Breast epithelium (tissue), 4 donors: Measurements from ENCODE around the gene GIPC1. TPM values are rescaled to one million over a fixed set of nuclear protein-coding genes. Genes with fewer than 3 reads are reported as not detected.

ENCODE experiments used
- DNase-seq, 2 donors: peaks; one replicate each; pipeline ENCODE4 v3.0.0-alpha.2; 2019; ENCODE audit warnings: low spot score in 2 of 2
- H3K27ac ChIP-seq, 2 donors: fragments of 200-600 bp; sonication (generic) in 1 of 2; one replicate each; pipeline ENCODE4 v1.5.1; 2016 to 2019; ENCODE audit warnings: mild to moderate bottlenecking in 1 of 2
- H3K27me3 ChIP-seq, 2 donors: fragments of 200-600 bp; sonication (generic) in 1 of 2; one replicate each; pipeline versions ENCODE4 v1.5.1 to v1.6.0; 2017 to 2019; ENCODE audit warnings: control low read depth in 1 of 2, mild to moderate bottlenecking in 1 of 2
- H3K36me3 ChIP-seq: fragments of 200-600 bp; one replicate; pipeline ENCODE4 v1.5.1; 2019
- H3K4me1 ChIP-seq, 2 donors: fragments of 200-600 bp; sonication (generic); one replicate each; pipeline ENCODE4 v1.5.1; 2016 to 2019; ENCODE audit warnings: control low read depth in 1 of 2
- H3K4me3 ChIP-seq, 3 donors: fragments of 200-600 bp; sonication (generic); 1 replicate in 2 of 3; 2 replicates in 1 of 3; pipeline ENCODE4 v1.5.1; 2016 to 2019; ENCODE audit warnings: mild to moderate bottlenecking in 3 of 3, moderate library complexity in 2 of 3
- H3K9me3 ChIP-seq, 2 donors: fragments of 200-600 bp; sonication (generic) in 1 of 2; one replicate each; pipeline ENCODE4 v1.5.1; 2016 to 2019; ENCODE audit warnings: control low read depth in 1 of 2
- POLR2A ChIP-seq: fragments of 450-650 bp; IDR thresholded peaks from one replicate; pipeline ENCODE4 v1.6.1; 2016; ENCODE audit warnings: antibody characterized with exemption, mild to moderate bottlenecking, moderate library complexity
- POLR2AphosphoS5 ChIP-seq, 3 donors: sonication (generic); formaldehyde crosslinking; IDR thresholded peaks; one replicate each; pipeline ENCODE4 v1.6.1; 2017; ENCODE audit warnings: antibody characterized with exemption in 3 of 3
- intact Hi-C: fragments of 100-400 bp; cut with DNase I; formaldehyde crosslinking; loops from one replicate; pipeline ENCODE4 v1.15.1; 2023; ENCODE audit warnings: low total_unique reads
- total RNA-seq, 3 donors: library from RNA; depleted of rRNA; stranded (reverse); fragments of >200 nt; gene quantifications; one replicate each; pipeline ENCODE4 v1.1.0, GENCODE V29; 2016
- TF ChIP-seq, protein P1 (sequence below), 3 donors: fragments of 450-650 bp; IDR thresholded peaks; one replicate each; pipeline ENCODE4 v1.5.1; 2016 to 2017; ENCODE audit warnings: antibody characterized with exemption in 3 of 3, mild to moderate bottlenecking in 3 of 3, moderate library complexity in 3 of 3

Gene GIPC1
- total RNA-seq, 3 donors from 2014 or later: 48.8 to 79.0 (median 72.0) TPM

DNA sequence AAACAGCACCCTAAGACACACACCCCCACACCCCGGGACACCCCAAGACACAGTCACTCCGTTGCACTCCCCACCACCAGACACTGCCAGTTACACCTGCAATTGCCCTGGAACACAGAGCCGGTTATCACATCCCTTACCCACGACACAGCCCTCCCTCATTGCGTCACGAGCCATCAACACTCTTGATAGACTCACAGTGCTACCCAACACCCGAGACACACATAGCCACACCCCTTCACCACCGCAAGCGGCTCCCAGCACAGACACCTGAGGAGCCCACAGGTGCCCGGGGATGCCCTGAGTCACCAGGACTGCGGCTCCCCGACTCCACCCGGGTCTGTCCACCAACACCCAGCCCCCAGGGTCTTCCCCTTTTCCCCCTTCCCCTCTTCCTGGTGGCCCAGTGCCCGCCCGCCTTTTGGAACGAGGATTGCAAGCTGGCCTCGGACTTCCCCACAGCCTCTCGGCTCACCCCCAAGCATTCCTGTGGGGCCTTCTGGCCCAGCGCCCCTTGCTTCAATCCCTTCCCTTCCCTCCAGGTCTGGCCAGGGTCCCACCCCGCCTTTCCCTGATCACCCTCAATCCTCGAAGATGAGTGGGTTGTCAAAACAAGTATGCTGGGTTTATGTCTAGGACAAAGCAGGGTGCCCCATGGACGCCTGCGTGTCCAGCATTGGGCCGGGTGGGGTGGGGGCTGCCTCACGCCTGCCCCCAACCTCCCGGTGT is 19.1 kb downstream of the GIPC1 start:
- no peak for DNase-seq
- intact Hi-C loops: no loop called here
- Histone ChIP-seq H3K4me1 (peaks cover 6 to 7% of the 10 kb centered on the region in 2 donors), H3K4me3 (peak overlapping the region in 1 of 3 donors; percentile 25), H3K9me3 (no peaks in the 10 kb centered on the region), H3K27ac (peak overlapping the region in 1 of 2 donors; percentile 52), H3K36me3 (peaks cover 5% of the 10 kb centered on the region), H3K27me3 (peaks cover 0 to 3% of the 10 kb centered on the region in 2 donors)
- no peak for TF ChIP-seq POLR2A
- TF ChIP-seq, protein P1, sequence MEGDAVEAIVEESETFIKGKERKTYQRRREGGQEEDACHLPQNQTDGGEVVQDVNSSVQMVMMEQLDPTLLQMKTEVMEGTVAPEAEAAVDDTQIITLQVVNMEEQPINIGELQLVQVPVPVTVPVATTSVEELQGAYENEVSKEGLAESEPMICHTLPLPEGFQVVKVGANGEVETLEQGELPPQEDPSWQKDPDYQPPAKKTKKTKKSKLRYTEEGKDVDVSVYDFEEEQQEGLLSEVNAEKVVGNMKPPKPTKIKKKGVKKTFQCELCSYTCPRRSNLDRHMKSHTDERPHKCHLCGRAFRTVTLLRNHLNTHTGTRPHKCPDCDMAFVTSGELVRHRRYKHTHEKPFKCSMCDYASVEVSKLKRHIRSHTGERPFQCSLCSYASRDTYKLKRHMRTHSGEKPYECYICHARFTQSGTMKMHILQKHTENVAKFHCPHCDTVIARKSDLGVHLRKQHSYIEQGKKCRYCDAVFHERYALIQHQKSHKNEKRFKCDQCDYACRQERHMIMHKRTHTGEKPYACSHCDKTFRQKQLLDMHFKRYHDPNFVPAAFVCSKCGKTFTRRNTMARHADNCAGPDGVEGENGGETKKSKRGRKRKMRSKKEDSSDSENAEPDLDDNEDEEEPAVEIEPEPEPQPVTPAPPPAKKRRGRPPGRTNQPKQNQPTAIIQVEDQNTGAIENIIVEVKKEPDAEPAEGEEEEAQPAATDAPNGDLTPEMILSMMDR (IDR thresholded peaks at IDR 0.05): no peak
- no peak for TF ChIP-seq POLR2AphosphoS5 (IDR thresholded peaks at IDR 0.05)

DNA sequence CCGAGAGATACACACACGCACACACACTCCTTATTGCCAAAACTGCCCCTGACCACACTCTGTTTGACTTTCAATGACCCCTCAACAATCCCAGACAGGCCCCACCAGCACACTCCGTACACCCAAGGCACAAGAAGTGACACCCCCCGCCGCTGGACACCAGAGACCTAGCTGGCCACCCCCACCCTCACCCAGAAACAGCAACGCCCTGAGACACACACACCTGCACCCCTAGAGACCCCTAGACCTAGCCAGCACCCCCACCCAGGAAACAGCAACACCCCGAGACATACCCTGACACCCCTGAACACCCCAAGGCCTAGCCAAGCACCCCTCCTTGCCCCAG is 19.6 kb downstream of the GIPC1 start:
- H3K4me3 ChIP-seq: no peak overlapping the region
- DNase-seq: no peak
- intact Hi-C loops: no loop called here
- H3K4me1 ChIP-seq: peaks cover 7% of the 10 kb centered on the region in 2 donors
- peaks cover 5% of the 10 kb centered on the region for H3K36me3 ChIP-seq
- peak overlapping the region in 1 of 2 donors; percentile 52 for H3K27ac ChIP-seq
- H3K27me3 ChIP-seq: peaks cover 0 to 3% of the 10 kb centered on the region in 2 donors
- H3K9me3 ChIP-seq: no peaks in the 10 kb centered on the region
- TF ChIP-seq POLR2AphosphoS5 (IDR thresholded peaks at IDR 0.05) (no peak), POLR2A (no peak)
- TF ChIP-seq, protein P1 (IDR thresholded peaks at IDR 0.05): no peak

DNA sequence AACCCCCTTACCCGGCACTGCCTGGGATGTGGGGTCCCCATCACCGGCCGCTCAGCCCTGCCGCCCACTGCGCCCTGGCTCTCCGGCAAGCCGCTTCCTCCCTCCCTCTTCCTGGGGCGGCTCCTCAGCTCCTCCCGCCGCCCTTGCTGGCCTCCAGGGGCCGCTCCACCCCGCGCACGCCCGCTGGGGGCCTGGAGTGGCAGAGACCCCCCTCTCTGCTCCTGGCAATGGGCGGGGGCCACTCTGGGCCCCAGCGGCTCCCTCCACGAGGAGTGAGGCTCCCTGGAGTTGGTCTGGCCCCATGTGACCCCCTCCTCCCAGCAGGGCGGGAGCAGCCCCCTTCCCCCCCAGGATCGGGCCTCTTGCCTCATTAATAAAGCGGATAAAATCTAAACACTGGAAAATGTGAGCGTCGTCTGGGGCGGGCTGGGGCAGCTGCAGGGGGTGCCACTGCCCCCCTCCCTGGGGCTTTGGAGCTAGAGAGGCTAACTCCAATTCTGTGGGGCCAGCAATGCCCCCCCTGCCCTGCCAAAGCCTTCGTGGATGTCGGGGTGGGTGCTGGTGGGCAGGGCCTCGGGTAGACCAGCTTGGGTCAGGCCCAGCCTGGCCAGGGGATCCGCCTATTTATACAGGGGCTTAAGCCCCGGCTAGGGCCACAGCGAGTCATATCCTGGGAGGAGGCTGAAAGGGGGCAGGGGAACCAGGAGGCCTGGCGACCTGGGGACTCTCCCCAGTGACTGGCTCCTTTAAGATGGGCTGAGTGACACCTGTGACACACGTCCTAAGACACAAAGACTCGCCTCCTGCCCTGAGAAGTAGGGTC is 20.5 kb downstream of the GIPC1 start, which contains the start of gene PTGER1:
TSS of gene PTGER1 (minus strand) at position 104 of the 823 bp plus-strand sequence. CDS start 1,034 bp downstream, outside the sequence.
- H3K4me1 ChIP-seq: peaks cover 7% of the 10 kb centered on the region in 2 donors
- DNase-seq: no peak
- H3K36me3 ChIP-seq: peaks cover 5% of the 10 kb centered on the region
- H3K4me3 ChIP-seq: peak within 1 kb of the TSS in 1 of 3 donors; percentile 44
- H3K9me3 ChIP-seq: no peaks in the 10 kb centered on the region
- TF ChIP-seq, protein P1 (IDR thresholded peaks at IDR 0.05): no peak
- TF ChIP-seq POLR2AphosphoS5 (IDR thresholded peaks at IDR 0.05) (no peak), POLR2A (no peak)
- peaks cover 0 to 3% of the 10 kb centered on the region in 2 donors for H3K27me3 ChIP-seq
- intact Hi-C loops: no loop called here
- H3K27ac ChIP-seq: peak within 1 kb of the TSS in 1 of 2 donors; percentile 32

DNA sequence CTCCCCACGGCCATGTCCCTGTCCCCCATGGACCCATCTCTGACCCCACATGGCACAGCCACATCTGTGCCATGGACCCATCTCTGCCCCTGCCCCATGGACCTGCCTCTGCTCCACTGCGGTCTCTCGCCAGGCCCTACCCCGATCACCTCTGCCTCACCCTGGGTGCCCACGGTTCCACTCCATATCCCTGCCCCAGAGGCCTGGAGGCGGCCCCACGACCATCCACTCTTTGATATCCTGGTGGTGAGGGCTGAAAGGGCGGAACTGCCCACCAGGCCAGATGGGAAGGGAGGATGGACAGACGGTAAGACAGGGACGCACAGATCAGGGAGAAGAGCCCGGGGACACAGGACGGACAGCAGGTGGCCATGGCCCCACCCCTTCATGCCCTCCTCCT is 21.1 kb downstream of the GIPC1 start:
- no peak for DNase-seq
- Histone ChIP-seq H3K4me1 (peaks cover 7% of the 10 kb centered on the region in 2 donors), H3K27me3 (peaks cover 0 to 3% of the 10 kb centered on the region in 2 donors), H3K27ac (peak overlapping the region in 1 of 2 donors; percentile 32), H3K36me3 (peaks cover 5% of the 10 kb centered on the region), H3K9me3 (no peaks in the 10 kb centered on the region), H3K4me3 (peak overlapping the region in 1 of 3 donors; percentile 44)
- intact Hi-C loops: no loop called here
- TF ChIP-seq POLR2A (no peak), POLR2AphosphoS5 (IDR thresholded peaks at IDR 0.05) (no peak)
- TF ChIP-seq, protein P1 (IDR thresholded peaks at IDR 0.05): no peak
